Stimulated activated CD8-positive, alpha-beta memory T cell treated with anti-CD3 and anti-CD28 coated beads, Interleukin-7, amount 100 ng/mL, for 1 hour (primary cell): ENCODE results near the gene CLECL1.
"Not testable (repeated sequence)": the region's sequence is repeated elsewhere in the genome, so short reads cannot be mapped to it uniquely, and the experiment has no call there.

Source experiments
- DNase-seq, 2 donors: peaks; one replicate each; pipeline ENCODE4 v3.0.0-alpha.2; 2020; ENCODE audit warnings: low read depth in 2 of 2

The CLECL1 gene

DNA sequence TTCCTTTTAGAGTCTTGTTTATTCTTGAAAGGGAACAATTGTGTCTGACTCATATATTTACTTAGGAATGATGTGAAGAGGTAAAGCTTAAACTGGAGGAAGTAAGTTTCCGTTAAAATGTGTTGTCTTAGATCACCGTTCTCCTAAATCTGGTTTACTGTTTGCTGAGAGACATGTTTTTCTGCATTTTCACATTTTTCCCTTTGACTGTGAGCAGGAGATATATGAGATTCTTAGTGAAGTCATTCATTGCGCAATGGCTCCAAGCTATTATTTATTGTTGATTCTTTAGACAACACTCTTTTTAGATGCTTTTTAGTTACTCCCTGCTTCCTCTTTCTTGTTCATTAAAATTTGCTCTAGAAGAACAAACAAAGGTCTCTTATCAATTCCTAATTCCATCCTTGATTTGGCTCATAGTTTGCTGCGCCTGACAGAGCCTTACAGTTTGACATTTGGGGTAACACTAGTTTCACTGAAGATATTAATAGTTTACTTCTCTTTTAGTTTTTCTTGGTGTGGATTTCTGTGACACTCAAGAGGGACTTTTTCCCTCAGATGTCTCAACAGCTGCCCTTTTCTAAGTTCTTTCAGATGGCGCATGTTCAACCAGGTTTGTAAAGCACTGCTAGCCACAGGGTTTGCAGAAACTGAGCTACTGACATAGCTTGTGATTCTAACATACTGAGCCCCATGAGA lies 11.4 kb downstream of the CLECL1 start:
- no peak for DNase-seq

DNA sequence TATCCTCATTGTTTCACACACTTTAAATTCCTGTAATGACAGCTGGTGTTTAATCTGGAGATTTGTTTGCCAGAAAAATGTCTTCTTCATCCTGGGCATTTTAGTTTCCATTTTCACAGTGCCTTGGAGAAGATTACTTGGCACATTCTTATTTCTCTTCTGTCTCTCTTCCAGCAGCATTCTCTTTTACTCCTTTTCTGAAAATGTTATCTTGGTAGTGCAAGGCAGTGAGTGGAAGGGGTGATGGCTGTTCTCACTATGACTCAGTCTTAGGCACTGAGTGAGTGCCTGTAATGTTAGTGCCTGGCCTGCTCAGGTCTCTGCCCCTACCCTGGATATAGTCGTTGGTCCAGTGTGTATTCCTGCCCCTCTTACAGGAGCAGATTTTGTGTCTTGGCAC lies 13.1 kb downstream of the CLECL1 start:
- DNase-seq = no peak

DNA sequence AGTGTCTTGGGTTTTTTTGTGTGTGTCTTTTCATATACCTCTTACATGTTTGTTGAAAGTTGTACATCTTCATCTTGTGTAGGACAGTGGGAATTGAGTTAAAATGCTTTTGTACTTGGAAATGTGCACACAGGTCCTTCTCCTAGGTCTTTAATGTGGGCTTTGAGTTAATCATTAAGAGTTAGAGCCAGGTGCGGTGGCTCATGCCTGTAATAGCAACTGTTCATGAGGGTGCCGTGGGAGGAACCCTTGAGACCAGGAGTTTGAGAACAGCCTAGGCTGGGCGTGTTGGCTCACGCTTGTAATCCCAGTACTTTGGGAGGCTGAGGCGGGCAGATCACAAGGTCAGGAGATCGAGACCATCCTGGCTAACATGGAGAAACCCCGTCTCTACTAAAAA lies 13.9 kb downstream of the CLECL1 start:
- no peak for DNase-seq

DNA sequence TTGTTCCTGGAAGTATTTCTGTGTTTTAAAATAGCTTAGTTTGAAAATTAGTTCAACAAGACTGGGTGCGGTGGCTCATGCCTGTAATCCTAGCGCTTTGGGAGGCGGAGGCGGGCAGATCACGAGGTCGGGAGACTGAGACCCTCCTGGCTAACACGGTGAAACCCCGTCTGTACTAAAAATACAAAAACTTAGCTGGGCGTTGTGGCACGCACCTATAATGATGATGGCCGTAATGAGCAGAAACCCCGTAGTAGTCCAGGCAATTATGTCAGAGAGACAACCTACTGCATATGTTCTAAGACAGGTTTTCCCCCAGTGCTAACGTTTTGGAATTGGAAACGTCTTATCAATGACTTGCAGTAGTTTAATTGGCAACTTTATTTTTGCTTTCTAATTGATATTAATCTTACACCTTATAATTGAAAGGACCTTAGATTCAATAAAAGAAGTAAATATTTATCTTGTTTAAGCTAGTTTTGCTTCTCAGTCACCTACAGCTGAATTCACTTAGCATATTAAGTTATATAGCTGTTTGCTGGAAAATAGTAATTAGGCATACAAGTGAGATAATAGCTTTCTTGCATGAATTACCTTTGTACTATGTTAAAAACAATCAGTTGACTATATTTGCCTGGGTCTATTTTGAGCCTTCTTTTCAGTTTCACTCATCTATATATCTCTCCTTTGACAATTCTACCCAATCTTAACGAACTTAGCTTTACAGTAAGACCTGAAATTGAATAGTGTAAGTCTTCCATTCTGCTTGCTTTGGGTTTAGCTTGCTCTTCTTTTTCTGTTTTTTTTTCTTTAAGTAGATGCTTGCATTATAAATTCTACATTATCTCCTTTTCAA lies 15.6 kb downstream of the CLECL1 start:
- no peak for DNase-seq

DNA sequence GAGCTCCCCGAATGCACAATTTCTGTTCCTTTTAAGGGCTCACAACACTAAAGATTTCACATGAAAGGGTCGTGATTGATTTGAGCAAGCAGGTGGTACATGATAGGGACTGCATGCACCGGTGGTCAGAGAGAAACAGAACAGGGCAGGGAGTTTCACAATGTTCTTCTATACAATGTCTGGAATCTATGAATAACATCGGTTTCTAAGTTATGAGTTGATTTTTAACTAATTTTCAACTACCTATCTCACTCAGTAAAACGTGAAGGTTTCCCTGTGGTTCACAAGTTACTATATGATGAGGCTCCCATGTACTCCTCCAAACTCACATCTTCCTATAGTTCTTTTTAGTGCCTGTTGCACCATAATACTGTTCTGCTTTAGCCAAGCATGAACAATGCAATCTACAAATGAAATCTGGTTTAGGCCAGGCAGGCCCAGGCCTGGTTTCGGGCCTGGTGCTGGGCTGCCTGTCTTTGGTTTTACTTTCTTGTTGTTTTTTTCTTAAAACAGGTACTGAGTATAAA lies 19.8 kb downstream of the CLECL1 start:
- DNase-seq = not testable (repeated sequence)

DNA sequence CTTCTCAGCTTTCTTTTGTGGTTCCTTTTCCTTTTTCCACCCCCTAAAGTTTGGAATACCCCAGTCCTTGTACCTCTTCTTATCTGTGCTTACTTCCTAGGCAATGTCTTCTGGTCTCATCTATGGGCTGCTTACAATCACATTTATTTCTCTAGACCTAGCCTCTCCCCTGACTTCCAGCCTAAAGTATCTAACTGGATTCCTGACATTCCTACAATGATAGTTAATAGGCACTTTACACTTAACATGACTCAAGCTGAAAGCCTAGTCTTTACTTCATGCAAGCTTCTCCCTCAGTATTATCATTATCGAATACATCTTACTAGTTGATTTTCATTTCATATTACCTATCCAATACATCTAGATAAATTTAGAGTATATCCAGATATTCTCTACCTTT lies 21.2 kb downstream of the CLECL1 start:
- no peak for DNase-seq

DNA sequence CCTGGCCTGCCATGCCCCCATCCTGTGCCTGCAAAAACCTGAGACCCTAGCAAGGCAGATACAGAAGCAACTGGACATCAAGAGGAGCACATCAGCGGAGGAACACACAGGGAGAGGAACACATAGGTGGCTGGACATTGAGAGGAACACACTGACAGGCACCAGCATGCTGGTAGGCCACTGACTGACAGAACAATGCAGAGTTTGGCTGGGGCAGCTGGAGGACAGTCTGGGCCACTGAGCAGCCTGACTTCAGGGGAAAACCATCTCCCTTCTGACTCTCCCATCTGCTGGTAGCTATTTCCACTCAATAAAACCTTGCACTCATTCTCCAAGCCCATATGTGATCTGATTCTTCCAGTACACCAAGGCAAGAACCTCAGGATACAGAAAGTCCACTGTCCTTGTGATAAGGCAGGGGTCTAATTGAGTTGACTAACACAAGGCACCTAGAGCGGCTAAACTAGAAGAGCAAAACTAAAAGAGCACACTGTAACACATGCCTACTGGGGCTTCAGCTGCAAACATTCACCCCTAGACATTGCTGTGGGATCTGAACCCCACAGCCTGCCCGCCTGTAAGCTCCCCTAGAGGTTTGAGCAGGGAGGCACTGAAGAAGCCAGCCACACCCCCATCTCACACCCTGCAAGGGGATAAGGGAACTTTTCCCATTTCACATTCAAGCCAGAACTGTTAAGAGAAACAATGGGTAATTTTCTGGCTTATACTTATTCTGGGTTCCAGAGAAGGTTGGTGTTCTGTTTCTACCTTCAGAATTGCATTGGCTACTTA lies 22.1 kb downstream of the CLECL1 start:
- no peak for DNase-seq

DNA sequence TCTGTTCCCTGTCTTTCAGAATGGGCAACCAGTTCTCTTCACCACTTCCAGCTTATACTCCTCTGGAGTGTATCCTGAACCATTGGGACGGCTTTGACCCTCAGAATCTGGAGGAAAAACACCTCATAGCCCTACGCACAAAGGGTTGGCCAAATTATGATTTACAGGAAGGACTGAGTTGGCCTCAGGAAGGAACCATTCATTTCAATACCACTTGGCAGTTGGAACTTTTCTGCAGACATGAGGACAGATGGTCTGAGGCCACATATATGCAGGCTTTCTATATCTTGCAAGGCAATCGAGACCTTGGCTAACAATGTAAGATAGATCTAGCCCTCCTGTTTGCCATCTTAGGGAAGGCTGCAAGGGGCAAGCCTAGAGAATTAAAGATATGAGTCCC lies 24.0 kb downstream of the CLECL1 start:
- DNase-seq = no peak

DNA sequence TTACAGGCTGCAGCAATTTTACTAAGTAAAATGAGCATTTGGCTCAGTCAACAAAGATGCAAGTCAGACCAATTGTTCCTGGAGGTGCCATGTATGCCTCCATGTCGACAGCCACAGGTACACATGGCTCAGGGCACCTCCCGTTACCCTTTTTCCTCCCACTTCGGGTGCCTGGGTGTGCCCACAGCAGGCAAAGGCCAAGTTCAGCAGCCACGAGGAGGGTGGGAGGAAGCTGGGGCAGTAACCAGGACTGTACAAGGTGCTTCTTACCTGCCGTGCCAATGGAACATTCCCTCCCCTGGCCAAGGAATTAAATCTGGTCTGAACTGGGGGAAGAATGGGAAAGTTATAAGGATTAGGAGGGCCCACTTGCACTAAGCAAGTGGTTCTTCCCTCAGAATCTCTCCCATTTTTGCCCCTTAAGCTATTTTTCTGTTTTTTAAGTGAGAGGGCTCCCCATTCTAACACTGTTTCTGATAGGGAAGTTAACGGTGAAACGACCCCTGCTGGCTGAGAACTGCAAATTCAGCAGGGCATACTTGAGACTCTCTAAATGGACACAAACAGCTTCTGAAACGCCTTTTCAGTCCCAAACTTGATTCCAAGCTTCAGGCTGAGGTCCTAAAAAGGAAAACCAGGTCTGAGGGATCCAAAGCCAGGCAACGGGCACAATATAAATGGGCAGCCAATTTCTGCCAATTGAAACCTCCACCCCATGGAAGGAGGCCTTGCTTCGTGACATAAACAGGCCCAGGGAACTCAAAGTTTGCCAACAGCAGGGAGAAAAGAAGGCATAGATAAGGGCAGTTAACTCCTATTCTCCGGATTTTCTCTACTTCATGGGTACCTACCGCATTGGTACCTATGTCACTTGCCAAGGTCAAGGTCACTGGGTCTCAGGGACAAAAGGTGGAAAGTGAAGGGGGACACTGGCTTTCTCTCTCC lies 24.8 kb downstream of the CLECL1 start:
- DNase-seq = peak; percentile 34 to 43

DNA sequence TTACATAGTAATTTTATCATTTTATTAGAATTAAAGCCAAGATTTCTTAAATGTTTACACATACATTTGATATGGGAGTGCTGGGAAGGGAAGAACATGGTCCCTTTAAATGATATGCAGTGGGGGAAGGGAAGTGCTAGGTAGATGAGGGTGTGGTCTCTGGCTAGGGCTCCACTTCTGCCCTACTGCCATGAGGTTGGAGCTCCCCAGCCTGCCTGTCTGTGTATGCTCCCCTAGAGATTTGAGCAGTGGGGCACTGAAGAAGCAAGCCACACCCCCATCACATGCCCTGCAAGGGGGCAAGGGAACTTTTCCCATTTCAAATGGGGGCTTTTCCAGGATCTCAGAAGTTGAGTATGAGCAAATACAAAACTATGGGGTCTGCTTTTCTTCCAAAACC lies 25.5 kb downstream of the CLECL1 start:
- no peak for DNase-seq

DNA sequence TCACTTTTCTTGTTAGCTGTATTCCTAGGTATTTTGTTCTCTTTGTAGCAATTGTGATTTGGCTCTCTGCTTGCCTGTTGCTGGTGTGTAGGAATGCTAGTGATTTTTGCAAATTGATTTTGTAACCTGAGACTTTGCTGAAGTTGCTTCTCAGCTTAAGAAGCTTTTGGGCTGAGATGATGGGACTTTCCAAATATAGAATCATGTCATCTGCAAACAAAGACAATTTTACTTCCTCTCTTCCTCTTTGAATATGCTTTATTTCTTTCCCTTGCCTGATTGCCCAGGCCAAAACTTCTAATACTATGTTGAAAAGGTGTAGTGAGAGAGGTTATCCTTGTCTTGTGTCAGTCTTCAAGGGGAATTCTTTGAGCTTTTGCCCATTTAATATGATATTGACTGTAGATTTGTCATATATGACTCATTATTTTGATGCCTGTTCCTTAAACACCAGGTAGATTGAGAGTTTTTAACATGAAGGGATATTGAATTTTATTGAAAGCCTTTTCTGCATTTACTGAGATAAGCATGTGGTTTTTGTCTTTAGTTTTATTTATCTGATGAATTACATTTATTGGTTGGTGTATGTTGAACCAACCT lies 26.7 kb downstream of the CLECL1 start:
- DNase-seq = no peak

DNA sequence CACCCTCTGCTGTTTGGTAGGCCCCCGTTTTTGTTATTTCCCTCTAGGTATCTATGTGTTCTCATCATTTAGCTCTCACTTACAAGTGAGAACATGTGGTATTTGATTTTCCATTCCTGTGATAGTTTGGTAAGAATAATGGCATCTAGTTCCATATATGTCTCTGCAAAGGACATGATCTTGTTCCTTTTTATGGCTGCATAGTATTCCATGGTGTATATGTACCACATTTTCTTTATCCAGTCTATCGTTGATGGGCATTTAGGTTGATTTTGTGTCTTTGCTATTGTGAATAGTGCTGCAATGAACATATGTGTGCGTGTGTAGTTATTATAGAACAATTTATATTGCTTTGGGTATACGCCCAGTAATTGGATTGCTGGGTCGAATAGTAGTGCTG lies 28.3 kb downstream of the CLECL1 start:
- DNase-seq = not testable (repeated sequence)

DNA sequence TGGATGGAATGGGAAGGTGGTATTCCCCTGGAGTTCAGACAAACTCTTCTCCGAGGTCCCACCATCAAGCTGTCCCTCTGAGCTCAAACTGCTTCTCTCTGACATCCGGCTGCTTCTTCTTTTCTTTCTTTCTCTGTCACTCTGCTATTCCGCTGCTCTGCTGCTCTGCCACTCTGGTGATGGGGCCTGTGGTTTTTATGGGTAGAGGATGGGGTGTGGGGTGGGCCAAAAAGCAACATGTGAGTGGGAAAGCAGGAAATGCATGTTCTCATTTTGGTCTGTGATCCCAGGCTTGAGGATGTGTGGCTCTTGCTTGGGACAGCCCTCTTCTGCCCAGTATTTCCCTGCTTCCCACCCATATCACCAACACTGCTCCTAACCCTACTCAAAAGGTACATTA lies 30.6 kb downstream of the CLECL1 start:
- no peak for DNase-seq

DNA sequence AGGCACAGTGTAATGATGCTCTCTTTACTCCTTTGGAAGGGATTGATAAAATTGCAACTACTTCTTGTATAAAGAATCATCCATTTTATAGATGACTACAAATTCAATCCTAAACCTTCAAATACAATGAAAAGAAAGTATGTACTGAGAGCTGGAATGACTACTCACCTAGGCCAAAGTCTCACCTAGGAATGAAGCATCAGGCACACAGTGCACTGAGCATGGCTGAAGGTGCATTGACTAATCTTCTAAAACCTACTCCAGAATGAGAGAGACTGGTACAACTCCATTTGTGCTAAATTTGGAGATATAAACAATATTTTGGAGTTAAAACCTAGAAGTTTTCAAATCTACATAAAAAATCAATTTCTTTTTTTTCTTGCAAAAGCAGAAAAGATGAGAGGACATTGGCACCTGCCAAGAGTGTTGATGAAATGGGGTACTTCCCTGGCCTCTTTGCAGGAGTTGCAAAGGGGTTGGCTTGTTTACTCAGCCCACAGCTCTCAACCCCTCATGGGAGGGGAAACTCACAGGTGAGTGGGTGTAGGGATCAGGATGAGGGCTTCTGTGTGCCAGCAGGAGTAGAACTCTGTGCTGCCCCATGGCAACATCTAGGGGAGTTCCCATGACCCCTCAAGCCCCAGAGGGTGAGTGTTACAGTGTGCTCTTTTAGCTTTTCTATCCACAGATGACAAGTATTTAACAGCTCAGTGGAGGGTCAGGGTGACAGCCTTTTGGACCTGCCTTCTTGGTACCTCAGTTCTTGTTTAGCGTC lies 31.3 kb downstream of the CLECL1 start:
- no peak for DNase-seq

DNA sequence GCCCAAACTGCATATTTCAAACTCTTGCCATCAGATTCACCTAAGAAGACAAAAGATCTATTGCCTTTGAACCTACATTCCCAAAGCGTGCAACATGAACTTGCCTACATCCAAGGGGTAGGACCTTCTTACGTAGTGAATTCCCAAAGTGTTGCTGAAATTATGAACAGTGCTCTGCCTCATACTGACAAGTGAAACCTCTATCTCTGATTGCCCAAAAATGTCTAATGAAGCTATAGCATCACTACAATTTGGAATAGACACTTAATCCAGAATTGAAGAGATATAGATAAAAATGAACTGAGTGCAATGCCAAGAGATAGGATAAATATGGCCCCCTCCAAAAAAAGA lies 32.3 kb downstream of the CLECL1 start:
- no peak for DNase-seq

DNA sequence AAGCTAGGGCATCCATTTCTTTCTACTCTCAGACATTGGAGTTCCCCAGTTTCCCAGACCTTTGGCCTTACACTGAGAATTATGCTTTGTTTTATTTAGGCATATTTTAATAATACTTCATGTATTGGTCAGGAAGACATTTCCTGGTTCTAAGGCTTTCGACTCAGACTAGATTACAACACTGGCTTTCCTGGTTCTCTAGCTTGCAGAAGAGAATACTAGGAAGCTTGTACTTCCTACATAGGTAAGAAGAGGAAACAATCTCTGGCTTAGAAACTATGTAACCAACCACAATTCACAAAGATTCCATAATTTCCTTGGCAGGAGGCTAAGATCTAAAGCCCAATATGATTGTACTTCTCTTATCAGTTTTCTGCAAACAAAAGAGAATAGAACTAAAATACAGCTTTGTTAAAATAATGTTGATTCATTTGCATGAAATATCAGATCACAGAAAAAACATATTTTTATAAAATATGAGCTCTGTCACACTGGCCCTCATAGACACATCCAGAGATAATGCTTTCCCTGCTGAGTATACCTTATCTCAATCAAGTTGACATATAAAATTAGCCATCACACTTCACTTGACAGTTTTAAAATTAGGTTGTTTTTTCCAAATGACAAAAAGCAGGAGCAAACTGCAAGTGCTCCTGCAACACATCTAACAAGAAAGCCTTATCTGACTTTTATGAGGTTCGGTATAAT lies 32.8 kb downstream of the CLECL1 start:
- DNase-seq = no peak

DNA sequence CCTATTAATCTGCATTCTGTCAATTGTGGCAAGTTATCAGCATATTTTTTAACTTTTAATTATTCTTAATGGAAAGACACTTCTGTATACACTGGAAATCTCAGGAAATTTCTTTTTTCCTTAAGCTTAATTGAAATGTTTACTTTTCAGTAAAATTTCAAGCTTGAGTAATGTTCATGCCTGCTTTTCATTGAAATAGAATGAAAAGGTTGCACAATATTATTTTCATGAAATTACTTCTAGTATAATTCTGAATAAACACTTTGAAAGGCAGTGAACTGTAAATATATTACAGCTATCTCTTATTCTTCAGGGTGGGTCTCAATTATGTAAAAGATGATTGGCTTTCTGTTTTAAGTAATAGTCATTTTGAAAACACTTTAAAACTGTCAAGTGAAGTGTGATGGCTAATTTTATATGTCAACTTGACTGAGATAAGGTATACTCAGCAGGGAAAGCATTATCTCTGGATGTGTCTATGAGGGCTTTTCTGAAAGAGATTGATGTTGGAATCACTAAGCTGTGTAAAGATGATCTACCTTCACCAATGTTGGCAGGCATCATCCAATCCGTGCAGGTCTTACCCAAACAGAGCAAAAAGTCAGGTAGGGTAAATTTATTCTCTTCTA lies 33.5 kb downstream of the CLECL1 start:
- no peak for DNase-seq

DNA sequence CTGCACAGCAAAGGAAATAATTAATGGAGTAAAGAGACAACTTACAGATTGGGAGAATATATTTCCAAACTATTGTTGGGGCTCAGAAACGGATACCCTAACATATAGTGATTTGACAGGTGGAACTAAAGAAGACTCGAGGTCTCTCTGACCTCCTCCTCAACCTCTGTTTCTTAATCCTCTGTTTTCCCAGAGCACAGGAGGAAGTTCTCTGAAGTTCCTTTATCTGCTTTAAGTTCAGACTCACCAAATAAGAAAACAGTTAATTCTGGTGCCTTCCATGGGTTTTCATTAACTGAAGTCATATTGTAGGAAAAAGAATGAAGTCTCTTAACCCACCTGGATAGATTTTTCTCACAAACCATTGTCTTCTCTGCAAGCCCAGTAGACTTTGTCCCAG lies 34.2 kb downstream of the CLECL1 start:
- no peak for DNase-seq

DNA sequence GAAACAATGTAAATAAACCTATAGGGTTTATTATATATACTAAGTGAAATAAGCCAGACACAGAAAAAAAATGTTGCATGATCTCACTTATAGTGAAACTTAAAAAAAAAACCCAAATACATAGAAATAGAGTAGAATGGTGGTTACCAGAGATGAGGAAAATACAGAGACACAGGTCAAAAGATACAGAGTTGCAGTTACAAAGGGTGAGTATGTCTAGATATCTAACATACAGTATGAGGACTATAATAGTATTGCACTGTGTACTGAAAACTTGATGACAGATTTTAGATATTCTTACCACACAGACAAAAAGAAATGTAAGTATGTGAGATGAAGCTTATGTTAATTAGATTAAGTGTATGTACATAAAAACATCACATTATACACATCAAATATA lies 35.3 kb downstream of the CLECL1 start:
- no peak for DNase-seq
